Body of pancreas (tissue), 4 donors: Measurements from ENCODE around the gene IL34.

Experiments
- CTCF ChIP-seq, 7 experiments: fragments of 450-650 bp in 4 of 7; fragments of 200-600 bp in 3 of 7; sonication (generic) in 3 of 7; IDR thresholded peaks; one replicate each; pipeline ENCODE4 v1.5.1; 2016 to 2019; ENCODE audit warnings: antibody characterized with exemption in 7 of 7
- POLR2A ChIP-seq, 3 donors: fragments of 450-650 bp; IDR thresholded peaks; one replicate each; pipeline ENCODE4 v1.6.1; 2016; ENCODE audit warnings: antibody characterized with exemption in 3 of 3, mild to moderate bottlenecking in 2 of 3

DNA sequence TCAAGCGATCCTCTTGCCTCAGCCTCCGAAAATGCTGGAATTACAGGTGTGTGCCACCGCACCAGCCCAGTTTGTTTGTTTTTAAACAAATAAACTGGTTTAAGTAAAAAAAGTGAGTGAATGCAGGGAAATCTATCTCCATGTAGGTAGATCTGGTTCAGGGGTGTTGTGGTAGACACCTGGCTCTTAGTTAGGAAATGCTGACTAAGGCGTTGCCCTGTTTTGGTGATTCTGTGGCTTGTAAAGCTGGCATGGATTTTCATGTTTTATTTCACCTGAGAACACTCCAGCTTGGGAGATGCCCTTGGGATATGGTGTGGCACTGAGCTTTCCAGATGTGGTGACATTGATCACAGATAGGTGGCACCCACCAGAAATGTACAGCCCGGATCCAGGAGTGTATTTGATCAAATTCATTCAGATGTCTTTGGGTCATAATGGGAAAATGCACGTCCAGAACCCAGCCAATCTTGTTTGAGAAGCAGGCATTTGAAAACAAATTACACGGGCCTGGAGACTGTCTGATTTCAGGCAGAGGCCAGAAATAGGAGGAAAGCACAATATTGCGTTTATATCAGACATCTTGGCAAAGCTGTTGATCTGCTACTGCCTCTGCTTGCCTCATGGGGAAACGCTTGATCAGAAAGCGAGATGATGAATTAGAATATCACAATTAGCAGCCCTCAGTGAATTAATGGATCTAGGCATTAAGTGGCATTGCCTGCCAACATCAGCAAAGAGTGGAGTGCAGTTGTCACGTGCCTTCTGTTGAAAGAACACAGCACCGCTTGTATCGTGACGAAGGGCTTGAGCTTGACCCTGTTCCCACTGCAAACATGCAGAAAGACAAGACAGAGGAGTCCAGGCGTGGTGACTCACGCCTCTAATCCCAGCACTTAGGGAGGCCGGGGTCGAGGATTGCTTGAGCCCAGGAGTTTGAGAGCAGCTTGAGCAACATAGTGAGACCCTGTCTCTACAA lies 7.3 kb upstream of the IL34 start:
- TF ChIP-seq CTCF (IDR thresholded peaks at IDR 0.05) (no peak), POLR2A (IDR thresholded peaks at IDR 0.05) (no peak)
